PC-9 (cell line): ENCODE data around the gene MYMX. TPM values are rescaled to one million over a fixed set of nuclear protein-coding genes. Genes with fewer than 3 reads are reported as not detected.

Experiments used
- BruUV-seq: library from RNA; stranded (reverse); fragments of 400-500 nt; replicated peaks from 2 replicates; lab custom pipeline; 2021; lab: Mats Ljungman, UMichigan
- CTCF ChIA-PET: fragments of 300-600 bp; sonication (Branson Sonifier 250); formaldehyde crosslinking; loops from one replicate; lab custom pipeline; 2022; ENCODE audit warnings: antibody characterized with exemption; lab: Charles Lee
- POLR2A ChIA-PET: fragments of 300-600 bp; sonication (Branson Sonifier 250); formaldehyde crosslinking; loops from one replicate; lab custom pipeline; 2022; ENCODE audit warnings: antibody characterized with exemption; ENCODE audit not compliant: unreplicated experiment; lab: Charles Lee
- DNase-seq, 2 experiments: peaks; one replicate each; pipeline versions ENCODE4 v3.0.0 to v3.0.0-alpha.2; 2015 to 2022; ENCODE audit warnings: mixed read lengths in 1 of 2
- H2AFZ ChIP-seq: fragments of 200-600 bp; sonication (generic); 2 replicates; pipeline ENCODE4 v1.8.1; 2017; ENCODE audit warnings: antibody characterized with exemption
- H3F3A ChIP-seq: fragments of 200-600 bp; sonication (generic); 2 replicates; pipeline ENCODE4 v1.8.1; 2017; ENCODE audit warnings: antibody characterized with exemption, mild to moderate bottlenecking, low read depth; ENCODE audit not compliant: insufficient read depth
- H3K27ac ChIP-seq: fragments of 200-600 bp; sonication (generic); 2 replicates; pipeline ENCODE4 v1.6.1; 2016; ENCODE audit warnings: mixed run types
- H3K27me3 ChIP-seq: fragments of 200-600 bp; sonication (generic); 2 replicates; pipeline ENCODE4 v1.6.1; 2016; ENCODE audit warnings: low read depth, mixed run types; ENCODE audit not compliant: insufficient read depth
- H3K36me3 ChIP-seq: fragments of 200-600 bp; sonication (generic); 2 replicates; pipeline ENCODE4 v1.6.1; 2016; ENCODE audit warnings: low read depth, mixed run types
- H3K4me1 ChIP-seq: fragments of 200-600 bp; sonication (generic); replicated peaks from 2 replicates; pipeline ENCODE4 v1.6.1; 2016; ENCODE audit warnings: mixed run types; ENCODE audit not compliant: insufficient read depth
- H3K4me2 ChIP-seq: fragments of 200-600 bp; sonication (generic); 2 replicates; pipeline ENCODE4 v1.6.1; 2017; ENCODE audit warnings: mixed run types
- H3K4me3 ChIP-seq: fragments of 200-600 bp; sonication (generic); 2 replicates; pipeline ENCODE4 v1.6.1; 2016; ENCODE audit warnings: mixed run types
- H3K79me2 ChIP-seq: fragments of 200-600 bp; sonication (generic); 2 replicates; pipeline ENCODE4 v1.6.1; 2017; ENCODE audit warnings: low read depth, mixed run types
- H3K9me2 ChIP-seq: fragments of 200-600 bp; sonication (generic); 2 replicates; pipeline ENCODE4 v1.8.1; 2017; ENCODE audit warnings: mild to moderate bottlenecking; ENCODE audit not compliant: insufficient read depth
- H3K9me3 ChIP-seq: fragments of 200-600 bp; sonication (generic); 2 replicates; pipeline ENCODE4 v1.8.1; 2016; ENCODE audit warnings: low read depth; ENCODE audit not compliant: insufficient read depth
- H4K20me1 ChIP-seq: fragments of 200-600 bp; sonication (generic); 2 replicates; pipeline ENCODE4 v1.8.1; 2017; ENCODE audit not compliant: insufficient read depth
- CTCF ChIP-seq: fragments of 200-600 bp; sonication (generic); conservative IDR thresholded peaks from 2 replicates; pipeline ENCODE4 v1.6.1; 2017; ENCODE audit warnings: mixed run types, antibody characterized with exemption, mild to moderate bottlenecking, moderate library complexity
- EZH2 ChIP-seq: fragments of 200-600 bp; sonication (generic); IDR thresholded peaks from 2 replicates; pipeline ENCODE4 v1.8.0; 2017; ENCODE audit warnings: antibody characterized with exemption, low read depth
- intact Hi-C: fragments of 100-400 bp; cut with micrococcal nuclease; formaldehyde crosslinking; loops from one replicate; pipeline ENCODE4 v1.10.0; 2022; ENCODE audit not compliant: unreplicated experiment
- total RNA-seq: library from RNA; stranded (reverse); gene quantifications from 2 replicates; pipeline ENCODE4 v1.2.3, GENCODE V29; 2021

The MYMX gene
- total RNA-seq, 1 experiment from 2014 or later, result not detected

DNA sequence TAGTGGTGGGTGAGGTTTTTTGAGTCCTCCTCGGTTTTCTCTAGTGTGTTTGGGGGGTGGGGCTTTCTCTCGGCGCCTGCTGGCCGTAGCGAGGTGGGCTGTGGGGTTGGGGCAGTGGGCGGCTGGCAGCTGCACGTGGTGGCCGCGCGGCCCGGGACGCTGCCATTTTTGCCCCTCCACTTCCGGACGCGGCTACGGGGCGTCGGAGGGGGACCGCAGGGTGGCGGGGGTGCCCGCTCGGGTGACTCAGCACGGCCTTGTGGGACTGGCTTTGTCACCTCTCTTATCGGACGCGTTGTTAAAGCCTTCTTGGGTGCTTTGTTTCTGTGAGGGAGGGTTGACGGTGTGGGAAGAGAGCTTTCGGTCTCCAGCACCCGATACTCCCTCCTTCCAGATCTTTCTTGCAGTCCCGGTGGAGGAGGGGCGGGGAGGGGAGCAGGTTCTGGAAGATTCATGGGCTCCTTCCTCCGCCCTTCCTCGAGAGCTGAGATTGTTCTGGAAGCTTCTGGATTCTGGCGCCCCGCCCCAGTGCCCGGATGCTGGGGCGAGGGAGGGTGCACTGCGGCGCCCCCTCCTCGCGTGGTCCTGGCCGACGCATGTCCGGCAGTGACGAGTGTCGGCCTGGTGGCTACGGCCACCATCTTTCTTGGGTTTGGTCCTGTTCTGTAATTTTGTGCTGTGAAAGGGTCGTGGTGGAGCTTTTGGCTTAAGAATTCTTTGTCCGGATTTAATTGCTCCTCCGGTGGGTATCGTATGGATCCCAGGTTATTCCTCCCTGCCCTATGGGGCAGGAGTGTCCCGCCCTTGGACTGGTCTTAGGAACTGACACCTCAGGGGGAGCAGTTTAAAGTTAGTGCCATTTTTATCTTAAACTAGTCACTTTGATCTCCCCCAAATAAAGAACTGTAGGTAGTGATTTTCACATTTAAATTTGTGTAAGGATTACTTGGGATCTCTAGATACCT, 30.9 kb downstream of the MYMX start:
- peaks cover 60% of the 10 kb centered on the region for H3F3A ChIP-seq
- H3K4me3 ChIP-seq, result peak overlapping the region; percentile 98
- ChIA-PET CTCF (interaction anchor here (0.6 to 0.9 kb wide), 2 partner anchors 12 to 678 kb away, joined by 3 to 4 read pairs; no protein-coding TSS in a partner anchor), POLR2A (interaction anchor here (0.6 to 1.0 kb wide), 6 partner anchors 9 to 618 kb away, joined by 3 to 17 read pairs (median 5); partner anchors contain the start of gene GTPBP2)
- H3K27ac ChIP-seq, result peak overlapping the region; percentile 94
- H3K4me2 ChIP-seq, result peak overlapping the region; percentile 97
- TSS peak; percentile 39 for BruUV-seq
- TF ChIP-seq EZH2, result no peak
- TF ChIP-seq CTCF, result peak; percentile 17; the same call in 1 of the 2 replicates
- H3K27me3 ChIP-seq, result no peaks in the 10 kb centered on the region
- H3K9me2 ChIP-seq, result no peaks in the 10 kb centered on the region
- H3K79me2 ChIP-seq, result peaks cover 57% of the 10 kb centered on the region
- peak; percentile 47 to 48 for DNase-seq
- no peaks in the 10 kb centered on the region for H3K9me3 ChIP-seq
- intact Hi-C loops, result loop anchor here (2.0 to 5.0 kb wide), 2 partner anchors 75 to 130 kb away; no protein-coding TSS in a partner anchor
- H4K20me1 ChIP-seq, result peaks cover 56% of the 10 kb centered on the region
- peaks cover 36% of the 10 kb centered on the region for H3K4me1 ChIP-seq
- H2AFZ ChIP-seq, result no peak overlapping the region
- peaks cover 50% of the 10 kb centered on the region for H3K36me3 ChIP-seq

DNA sequence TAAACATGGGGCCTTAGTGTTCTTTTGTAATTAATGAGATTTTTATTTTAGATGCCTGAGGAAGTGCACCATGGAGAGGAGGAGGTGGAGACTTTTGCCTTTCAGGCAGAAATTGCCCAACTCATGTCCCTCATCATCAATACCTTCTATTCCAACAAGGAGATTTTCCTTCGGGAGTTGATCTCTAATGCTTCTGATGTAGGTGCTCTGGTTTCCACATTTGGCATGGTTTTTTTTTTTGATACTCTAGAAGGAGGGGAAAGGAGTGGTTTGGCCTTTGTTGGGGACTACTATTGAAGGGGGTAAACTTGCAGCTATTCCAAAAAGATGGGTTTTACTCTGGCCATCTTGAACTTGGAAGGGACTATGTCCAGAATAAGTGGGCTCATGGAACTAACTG, 31.9 kb downstream of the MYMX start:
- no TSS peak for BruUV-seq
- TF ChIP-seq EZH2, result no peak
- TF ChIP-seq CTCF, result no peak
- H3K4me2 ChIP-seq, result peak overlapping the region; percentile 97
- H4K20me1 ChIP-seq, result peaks cover 65% of the 10 kb centered on the region
- H3K9me2 ChIP-seq, result no peaks in the 10 kb centered on the region
- peaks cover 64% of the 10 kb centered on the region for H3K79me2 ChIP-seq
- H3K9me3 ChIP-seq, result no peaks in the 10 kb centered on the region
- ChIA-PET POLR2A (interaction anchor here (0.6 kb wide), 1 partner anchor 152 kb away, joined by 6 read pairs; no protein-coding TSS in a partner anchor), CTCF (no interaction called here)
- peak overlapping the region; percentile 98 for H3K4me3 ChIP-seq
- intact Hi-C loops, result loop anchor here (5.0 kb wide), 1 partner anchor 131 kb away; no protein-coding TSS in a partner anchor
- H2AFZ ChIP-seq, result no peak overlapping the region
- peaks cover 70% of the 10 kb centered on the region for H3F3A ChIP-seq
- peaks cover 38% of the 10 kb centered on the region for H3K4me1 ChIP-seq
- DNase-seq, result peak in 1 of 2 experiments; percentile 33
- H3K27me3 ChIP-seq, result no peaks in the 10 kb centered on the region
- peak overlapping the region; percentile 94 for H3K27ac ChIP-seq
- peaks cover 59% of the 10 kb centered on the region for H3K36me3 ChIP-seq

- peaks cover 72% of the 10 kb centered on the region for H4K20me1 ChIP-seq
- peak in 1 of 2 experiments; percentile 32 for DNase-seq
- peaks cover 70% of the 10 kb centered on the region for H3K79me2 ChIP-seq
- intact Hi-C loops, result loop anchor here (5.0 kb wide), 1 partner anchor 132 kb away; no protein-coding TSS in a partner anchor
- no peaks in the 10 kb centered on the region for H3K9me3 ChIP-seq
- peak overlapping the region; percentile 97 for H3K4me2 ChIP-seq
- H3K27ac ChIP-seq, result peak overlapping the region; percentile 94
- ChIA-PET POLR2A (interaction anchor here (0.6 kb wide), 1 partner anchor 153 kb away, joined by 6 read pairs; no protein-coding TSS in a partner anchor), CTCF (no interaction called here)
- peak overlapping the region; percentile 98 for H3K4me3 ChIP-seq
- peaks cover 65% of the 10 kb centered on the region for H3K36me3 ChIP-seq
- H3K9me2 ChIP-seq, result no peaks in the 10 kb centered on the region
- H3K4me1 ChIP-seq, result peaks cover 42% of the 10 kb centered on the region
- no peaks in the 10 kb centered on the region for H3K27me3 ChIP-seq
- peaks cover 76% of the 10 kb centered on the region for H3F3A ChIP-seq
- TF ChIP-seq EZH2, result no peak
- no peak for TF ChIP-seq CTCF
- no TSS peak for BruUV-seq
- H2AFZ ChIP-seq, result no peak overlapping the region
Measured at GRCh38 chr6:44249082-44249748, 32.5 kb downstream of the MYMX start.
